AG10803 (cell line): Measurements from ENCODE around the gene CHI3L1.

Experiments
- DNase-seq: peaks from one replicate; pipeline ENCODE4 v3.0.0; 2010; ENCODE audit warnings: low read depth
- H3K4me3 ChIP-seq: 2 replicates; pipeline ENCODE4 v1.5.1; 2011; ENCODE audit warnings: mild to moderate bottlenecking, low read length, control low read depth
- TF ChIP-seq, protein P1 (sequence below): conservative IDR thresholded peaks from 2 replicates; pipeline ENCODE4 v1.5.1; 2011; ENCODE audit warnings: mild to moderate bottlenecking, low read length, control low read depth, inconsistent platforms

The CHI3L1 gene

DNA sequence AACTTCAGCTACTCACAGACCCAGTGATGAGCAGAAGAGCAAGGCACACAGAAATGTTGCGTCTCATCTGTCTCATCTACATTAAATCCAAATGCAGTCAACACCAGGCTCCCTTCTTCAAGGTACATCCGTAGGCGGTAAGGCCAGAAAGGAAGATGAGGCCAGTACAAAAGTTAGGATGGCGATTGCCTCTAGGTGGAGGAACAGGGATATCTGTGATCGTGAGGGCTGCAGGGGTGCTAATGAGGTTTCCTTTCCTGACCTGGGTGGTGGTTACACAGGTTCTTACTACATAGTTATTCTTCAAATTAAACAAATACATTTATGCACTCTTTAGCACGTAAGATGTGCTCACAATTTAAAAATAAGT is 9.5 kb downstream of the CHI3L1 start:
- TF ChIP-seq, protein P1, sequence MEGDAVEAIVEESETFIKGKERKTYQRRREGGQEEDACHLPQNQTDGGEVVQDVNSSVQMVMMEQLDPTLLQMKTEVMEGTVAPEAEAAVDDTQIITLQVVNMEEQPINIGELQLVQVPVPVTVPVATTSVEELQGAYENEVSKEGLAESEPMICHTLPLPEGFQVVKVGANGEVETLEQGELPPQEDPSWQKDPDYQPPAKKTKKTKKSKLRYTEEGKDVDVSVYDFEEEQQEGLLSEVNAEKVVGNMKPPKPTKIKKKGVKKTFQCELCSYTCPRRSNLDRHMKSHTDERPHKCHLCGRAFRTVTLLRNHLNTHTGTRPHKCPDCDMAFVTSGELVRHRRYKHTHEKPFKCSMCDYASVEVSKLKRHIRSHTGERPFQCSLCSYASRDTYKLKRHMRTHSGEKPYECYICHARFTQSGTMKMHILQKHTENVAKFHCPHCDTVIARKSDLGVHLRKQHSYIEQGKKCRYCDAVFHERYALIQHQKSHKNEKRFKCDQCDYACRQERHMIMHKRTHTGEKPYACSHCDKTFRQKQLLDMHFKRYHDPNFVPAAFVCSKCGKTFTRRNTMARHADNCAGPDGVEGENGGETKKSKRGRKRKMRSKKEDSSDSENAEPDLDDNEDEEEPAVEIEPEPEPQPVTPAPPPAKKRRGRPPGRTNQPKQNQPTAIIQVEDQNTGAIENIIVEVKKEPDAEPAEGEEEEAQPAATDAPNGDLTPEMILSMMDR: no peak
- no peak for DNase-seq
- no peak overlapping the region for H3K4me3 ChIP-seq

DNA sequence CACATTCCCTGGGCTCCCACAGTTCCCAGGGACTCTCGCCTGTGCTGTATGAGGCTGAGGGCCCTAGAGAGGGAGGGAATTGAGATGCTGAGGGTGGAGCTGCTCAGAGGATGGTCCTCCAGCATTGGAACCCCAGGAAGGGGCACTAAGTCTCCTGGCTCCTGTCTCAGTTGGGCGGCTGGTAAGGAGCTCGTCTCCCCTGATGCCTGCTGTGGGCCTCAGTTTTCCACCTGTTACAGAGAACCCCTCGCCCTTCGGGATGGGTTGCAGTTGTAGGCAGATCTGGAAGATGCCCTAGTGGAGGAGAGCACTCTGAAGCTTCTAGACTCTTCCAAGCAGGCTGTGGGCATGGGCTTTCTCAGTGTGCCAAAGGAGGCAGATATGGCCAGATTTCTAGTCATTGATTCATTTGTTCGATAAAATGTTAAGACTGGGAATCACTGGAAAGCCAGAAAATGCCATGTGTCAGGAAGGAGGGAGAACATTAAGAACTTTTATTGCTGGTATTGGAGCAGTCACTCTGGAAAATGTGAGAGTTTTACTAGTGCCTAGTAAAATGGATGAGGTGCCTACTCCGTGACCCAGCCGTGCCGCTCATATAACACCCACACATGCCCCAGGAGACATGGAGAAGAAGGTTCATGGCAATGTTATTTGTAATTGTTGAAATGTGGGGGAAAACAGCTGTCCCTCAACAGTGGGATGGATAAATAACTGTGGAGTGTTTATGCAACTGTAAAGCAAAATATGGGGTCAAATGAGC is 10.1 kb downstream of the CHI3L1 start:
- DNase-seq: no peak
- TF ChIP-seq, protein P1: no peak
- H3K4me3 ChIP-seq: no peak overlapping the region

DNA sequence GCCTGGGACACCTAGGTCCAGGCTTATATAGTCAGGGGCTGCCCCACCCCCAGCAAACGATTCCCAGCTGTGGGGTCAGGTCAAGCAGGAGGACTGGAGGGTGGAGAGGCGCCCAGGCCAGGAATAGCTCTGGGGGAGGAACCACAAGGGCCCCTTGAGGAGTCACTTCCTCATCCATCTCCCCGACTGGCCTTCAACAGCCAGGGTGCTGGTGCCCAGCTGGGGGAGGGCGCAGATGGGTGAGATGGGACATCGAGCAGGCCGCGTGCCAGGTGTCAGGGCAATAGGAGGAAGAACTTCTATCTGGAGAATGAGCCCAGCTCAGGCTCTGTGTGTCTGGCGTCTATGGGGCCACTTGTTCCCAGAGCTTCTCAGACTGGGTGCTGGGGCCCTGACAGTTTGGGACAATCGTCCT is 10.7 kb downstream of the CHI3L1 start:
- DNase-seq: no peak
- TF ChIP-seq, protein P1: no peak
- H3K4me3 ChIP-seq: no peak overlapping the region

DNA sequence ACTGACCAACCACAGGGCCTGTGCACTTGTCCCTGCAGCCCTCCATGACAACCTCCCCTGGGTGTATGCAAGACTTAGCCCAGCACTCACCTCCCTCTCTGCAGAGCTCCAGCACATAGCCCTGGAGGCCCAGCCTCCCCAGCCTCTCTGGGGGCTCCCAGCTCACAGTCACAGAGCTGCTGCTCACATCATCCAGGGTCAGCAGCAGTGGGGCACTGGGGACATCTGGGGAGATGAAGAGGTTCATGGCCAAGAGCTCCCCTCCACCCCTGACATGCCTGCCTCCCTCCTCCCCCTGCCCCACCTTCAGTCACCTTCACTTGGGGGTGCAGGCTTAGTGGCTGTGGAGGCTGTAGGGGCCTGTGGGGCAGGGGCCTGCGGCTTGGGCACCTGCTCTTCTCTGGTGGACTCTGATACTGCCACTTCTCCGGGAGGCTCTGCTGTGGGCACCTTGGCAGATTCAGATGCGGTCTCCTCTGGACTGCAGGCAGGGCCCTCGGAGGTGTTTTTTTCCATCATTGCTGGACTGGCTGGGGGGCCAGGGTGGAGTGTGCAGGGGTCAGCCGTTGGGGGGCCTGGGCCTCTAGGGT is 11.2 kb downstream of the CHI3L1 start, which contains the start of gene MYBPH:
Gene MYBPH (minus strand): TSS at position 590 of the 590 bp plus-strand sequence. CDS start 71 bp downstream, at position 519.
- TF ChIP-seq, protein P1: no peak
- DNase-seq: no peak
- no peak within 1 kb of the TSS for H3K4me3 ChIP-seq

DNA sequence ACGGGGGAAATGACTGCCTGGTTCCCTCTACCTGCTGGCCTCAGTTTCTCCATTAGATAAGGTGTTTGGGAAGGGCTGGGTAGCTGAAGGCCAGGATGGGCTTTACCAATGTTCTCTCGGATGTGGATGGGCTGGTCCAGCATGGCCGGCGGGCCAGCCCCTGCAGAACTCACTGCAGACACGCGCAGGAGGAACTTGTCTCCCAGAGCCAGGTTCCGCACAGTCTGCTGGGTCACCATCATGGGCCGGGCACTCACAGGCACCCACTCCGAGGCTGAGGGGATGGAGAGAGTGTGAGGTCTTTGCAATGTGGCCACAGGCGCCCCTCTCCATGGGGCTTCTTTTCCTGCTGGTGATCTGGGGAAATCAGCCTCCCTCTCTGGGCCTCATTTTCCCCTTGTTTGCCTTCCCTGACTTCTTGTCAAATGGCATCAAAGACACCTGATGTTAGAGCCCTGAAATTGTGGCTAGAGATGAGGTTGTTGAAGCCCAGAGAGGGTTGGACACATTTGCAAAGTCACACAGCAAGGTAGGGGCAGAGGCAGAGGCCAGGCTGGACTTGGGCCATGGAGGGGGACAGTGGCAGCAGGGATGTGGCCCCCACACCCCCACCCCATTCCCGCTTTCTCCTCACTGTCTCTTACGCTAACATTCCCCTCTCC is 12.0 kb downstream of the CHI3L1 start:
- DNase-seq: no peak
- H3K4me3 ChIP-seq: no peak overlapping the region
- TF ChIP-seq, protein P1: no peak

DNA sequence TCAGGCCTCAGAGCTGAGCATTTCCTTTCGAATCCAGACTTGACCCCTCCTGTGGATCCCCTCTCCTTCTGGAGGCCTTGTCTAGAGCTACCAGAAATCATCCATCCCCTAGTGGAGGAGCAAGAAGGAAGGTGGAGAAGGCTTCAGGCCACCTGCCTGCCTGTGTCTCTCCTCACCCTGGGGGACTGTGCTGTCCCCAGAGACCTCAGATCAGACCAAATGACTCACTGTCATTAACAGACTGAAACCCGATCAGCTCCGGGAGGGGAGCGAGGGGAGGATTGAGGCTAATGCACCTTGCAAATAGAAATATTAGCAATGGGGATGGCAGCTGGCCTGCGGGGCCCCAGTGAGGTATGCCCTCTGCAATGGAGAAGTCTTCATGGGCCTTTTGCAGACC is 12.9 kb downstream of the CHI3L1 start:
- TF ChIP-seq, protein P1: no peak
- DNase-seq: no peak
- no peak overlapping the region for H3K4me3 ChIP-seq
